GM13976 (cell line): ENCODE measurements around the gene MORC3.
A peak's percentile ranks its signal among the peaks of the same experiment; 100 is the strongest.

Source experiments
- DNase-seq: peaks from one replicate; pipeline ENCODE4 v3.0.0; 2012; ENCODE audit warnings: low spot score
- CTCF ChIP-seq: IDR thresholded peaks from 2 replicates; pipeline ENCODE4 v1.5.1; 2012; ENCODE audit warnings: borderline replicate concordance, mild to moderate bottlenecking; ENCODE audit not compliant: insufficient read depth; ENCODE audit errors: extremely low read depth, missing control alignments, control extremely low read depth
- in situ Hi-C: fragments of 300-500 bp; cut with MboI; formaldehyde crosslinking; loops from one replicate; pipeline ENCODE4 v1.12.0; 2022; ENCODE audit warnings: low sequenced_read_pairs, mixed read lengths, inconsistent platforms; ENCODE audit not compliant: unreplicated experiment

The MORC3 gene

GRCh38 chr21:36349315-36349714 lies 29.3 kb downstream of the MORC3 start:
- in situ Hi-C loops = no loop called here
- TF ChIP-seq CTCF = no peak
- DNase-seq = no peak

GRCh38 chr21:36350282-36350910 lies 30.4 kb downstream of the MORC3 start:
- TF ChIP-seq CTCF = no peak
- DNase-seq = no peak

GRCh38 chr21:36354918-36355680 lies 35.1 kb downstream of the MORC3 start:
- TF ChIP-seq CTCF = no peak
- DNase-seq = no peak
- in situ Hi-C loops = no loop called here

More at GRCh38 chr21:36350282-36350910, 30.4 kb downstream of the MORC3 start:
- in situ Hi-C loops = no loop called here

- TF ChIP-seq CTCF = no peak
- in situ Hi-C loops = no loop called here
- DNase-seq = no peak
Measured at GRCh38 chr21:36355868-36356267, 35.9 kb downstream of the MORC3 start.

- in situ Hi-C loops = no loop called here
- TF ChIP-seq CTCF = no peak
- DNase-seq = no peak
Measured at GRCh38 chr21:36359185-36359584, 39.2 kb downstream of the MORC3 start.

GRCh38 chr21:36369064-36369685 lies 49.2 kb downstream of the MORC3 start:
- TF ChIP-seq CTCF = no peak
- peak; percentile 29 for DNase-seq
- in situ Hi-C loops = no loop called here
